Liver (tissue), 3 donors: ENCODE results near the gene NAGS.

Experiments used
- ATF3 ChIP-seq: IDR thresholded peaks from 2 replicates; pipeline ENCODE4 v1.6.1; 2016; ENCODE audit warnings: antibody characterized with exemption
- EGR1 ChIP-seq, 2 donors: IDR thresholded peaks; 2 replicates each; pipeline ENCODE4 v1.6.1; 2016 to 2018; ENCODE audit warnings: antibody characterized with exemption in 2 of 2, low read depth in 2 of 2
- GABPA ChIP-seq, 2 donors: IDR thresholded peaks in 1 of 2; conservative IDR thresholded peaks in 1 of 2; 2 replicates each; pipeline ENCODE4 v1.6.1; 2016; ENCODE audit warnings: antibody characterized with exemption in 2 of 2, mild to moderate bottlenecking in 1 of 2, moderate library complexity in 1 of 2
- JUND ChIP-seq, 2 donors: IDR thresholded peaks; 2 replicates each; pipeline ENCODE4 v1.6.1; 2016; ENCODE audit warnings: antibody characterized with exemption in 2 of 2
- RAD21 ChIP-seq, 2 donors: IDR thresholded peaks; 2 replicates each; pipeline ENCODE4 v1.6.1; 2016; ENCODE audit warnings: antibody characterized with exemption in 2 of 2, mild to moderate bottlenecking in 2 of 2
- RXRA ChIP-seq, 2 donors: IDR thresholded peaks; 2 replicates each; pipeline ENCODE4 v1.6.1; 2017 to 2018; ENCODE audit warnings: antibody characterized with exemption in 2 of 2, mild to moderate bottlenecking in 1 of 2
- SP1 ChIP-seq: IDR thresholded peaks from 2 replicates; pipeline ENCODE4 v1.6.1; 2018; ENCODE audit warnings: antibody characterized with exemption, mild to moderate bottlenecking
- TAF1 ChIP-seq: conservative IDR thresholded peaks from 2 replicates; pipeline ENCODE4 v1.6.1; 2016; ENCODE audit warnings: antibody characterized with exemption, mild to moderate bottlenecking
- YY1 ChIP-seq: IDR thresholded peaks from 2 replicates; pipeline ENCODE4 v1.6.1; 2016; ENCODE audit warnings: antibody characterized with exemption, mild to moderate bottlenecking
- ZBTB33 ChIP-seq: IDR thresholded peaks from 2 replicates; pipeline ENCODE4 v1.6.1; 2016; ENCODE audit warnings: antibody characterized with exemption
- TF ChIP-seq, protein P1 (sequence below): IDR thresholded peaks from 2 replicates; pipeline ENCODE4 v1.6.1; 2016; ENCODE audit warnings: antibody characterized with exemption, mild to moderate bottlenecking
- TF ChIP-seq, protein P2 (sequence below): fragments of 150-350 bp; IDR thresholded peaks from 2 replicates; pipeline ENCODE4 v1.5.1; 2017; ENCODE audit warnings: improper control_type of control experiment, low read depth, low read length; ENCODE audit not compliant: missing input control
- TF ChIP-seq, protein P3 (sequence below): IDR thresholded peaks from 2 replicates; pipeline ENCODE4 v1.6.1; 2016; ENCODE audit warnings: antibody characterized with exemption
- donor health status: healthy.
- donor health status: healthy.

GRCh38 chr17:43976963-43977837, 27.2 kb upstream of the NAGS start:
- TF ChIP-seq, protein P1, sequence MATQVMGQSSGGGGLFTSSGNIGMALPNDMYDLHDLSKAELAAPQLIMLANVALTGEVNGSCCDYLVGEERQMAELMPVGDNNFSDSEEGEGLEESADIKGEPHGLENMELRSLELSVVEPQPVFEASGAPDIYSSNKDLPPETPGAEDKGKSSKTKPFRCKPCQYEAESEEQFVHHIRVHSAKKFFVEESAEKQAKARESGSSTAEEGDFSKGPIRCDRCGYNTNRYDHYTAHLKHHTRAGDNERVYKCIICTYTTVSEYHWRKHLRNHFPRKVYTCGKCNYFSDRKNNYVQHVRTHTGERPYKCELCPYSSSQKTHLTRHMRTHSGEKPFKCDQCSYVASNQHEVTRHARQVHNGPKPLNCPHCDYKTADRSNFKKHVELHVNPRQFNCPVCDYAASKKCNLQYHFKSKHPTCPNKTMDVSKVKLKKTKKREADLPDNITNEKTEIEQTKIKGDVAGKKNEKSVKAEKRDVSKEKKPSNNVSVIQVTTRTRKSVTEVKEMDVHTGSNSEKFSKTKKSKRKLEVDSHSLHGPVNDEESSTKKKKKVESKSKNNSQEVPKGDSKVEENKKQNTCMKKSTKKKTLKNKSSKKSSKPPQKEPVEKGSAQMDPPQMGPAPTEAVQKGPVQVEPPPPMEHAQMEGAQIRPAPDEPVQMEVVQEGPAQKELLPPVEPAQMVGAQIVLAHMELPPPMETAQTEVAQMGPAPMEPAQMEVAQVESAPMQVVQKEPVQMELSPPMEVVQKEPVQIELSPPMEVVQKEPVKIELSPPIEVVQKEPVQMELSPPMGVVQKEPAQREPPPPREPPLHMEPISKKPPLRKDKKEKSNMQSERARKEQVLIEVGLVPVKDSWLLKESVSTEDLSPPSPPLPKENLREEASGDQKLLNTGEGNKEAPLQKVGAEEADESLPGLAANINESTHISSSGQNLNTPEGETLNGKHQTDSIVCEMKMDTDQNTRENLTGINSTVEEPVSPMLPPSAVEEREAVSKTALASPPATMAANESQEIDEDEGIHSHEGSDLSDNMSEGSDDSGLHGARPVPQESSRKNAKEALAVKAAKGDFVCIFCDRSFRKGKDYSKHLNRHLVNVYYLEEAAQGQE, result no peak
- no peak for TF ChIP-seq ATF3
- TF ChIP-seq, protein P2, sequence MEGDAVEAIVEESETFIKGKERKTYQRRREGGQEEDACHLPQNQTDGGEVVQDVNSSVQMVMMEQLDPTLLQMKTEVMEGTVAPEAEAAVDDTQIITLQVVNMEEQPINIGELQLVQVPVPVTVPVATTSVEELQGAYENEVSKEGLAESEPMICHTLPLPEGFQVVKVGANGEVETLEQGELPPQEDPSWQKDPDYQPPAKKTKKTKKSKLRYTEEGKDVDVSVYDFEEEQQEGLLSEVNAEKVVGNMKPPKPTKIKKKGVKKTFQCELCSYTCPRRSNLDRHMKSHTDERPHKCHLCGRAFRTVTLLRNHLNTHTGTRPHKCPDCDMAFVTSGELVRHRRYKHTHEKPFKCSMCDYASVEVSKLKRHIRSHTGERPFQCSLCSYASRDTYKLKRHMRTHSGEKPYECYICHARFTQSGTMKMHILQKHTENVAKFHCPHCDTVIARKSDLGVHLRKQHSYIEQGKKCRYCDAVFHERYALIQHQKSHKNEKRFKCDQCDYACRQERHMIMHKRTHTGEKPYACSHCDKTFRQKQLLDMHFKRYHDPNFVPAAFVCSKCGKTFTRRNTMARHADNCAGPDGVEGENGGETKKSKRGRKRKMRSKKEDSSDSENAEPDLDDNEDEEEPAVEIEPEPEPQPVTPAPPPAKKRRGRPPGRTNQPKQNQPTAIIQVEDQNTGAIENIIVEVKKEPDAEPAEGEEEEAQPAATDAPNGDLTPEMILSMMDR, result no peak
- TF ChIP-seq JUND (IDR thresholded peaks at IDR 0.05), result no peak
- no peak for TF ChIP-seq EGR1 (IDR thresholded peaks at IDR 0.05; ENCODE audit: low read depth in 2 of 2)
- no peak for TF ChIP-seq TAF1
- TF ChIP-seq, protein P3, sequence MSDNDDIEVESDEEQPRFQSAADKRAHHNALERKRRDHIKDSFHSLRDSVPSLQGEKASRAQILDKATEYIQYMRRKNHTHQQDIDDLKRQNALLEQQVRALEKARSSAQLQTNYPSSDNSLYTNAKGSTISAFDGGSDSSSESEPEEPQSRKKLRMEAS, result no peak
- no peak for TF ChIP-seq SP1
- no peak for TF ChIP-seq ZBTB33
- no peak for TF ChIP-seq RXRA (IDR thresholded peaks at IDR 0.05)
- no peak for TF ChIP-seq YY1
- TF ChIP-seq RAD21 (IDR thresholded peaks at IDR 0.05), result no peak
- no peak for TF ChIP-seq GABPA (IDR thresholded peaks at IDR 0.05 in 1 of 2, conservative IDR thresholded peaks at IDR 0.05 in 1 of 2)
